GM23338 (cell line): Measurements from ENCODE around the gene CCDC57. TPM values are rescaled to one million over a fixed set of nuclear protein-coding genes. Genes with fewer than 3 reads are reported as not detected.

Source experiments
- ATAC-seq: fragments of 200-7000 bp; cut with Tn5 transposase; 3 replicates; pipeline ENCODE4 v1.9.1; 2020
- DNase-seq: peaks from one replicate; pipeline ENCODE4 v3.0.0-alpha.2; 2015; ENCODE audit warnings: low spot score
- H2AFZ ChIP-seq: fragments of 200-600 bp; sonication (generic); 2 replicates; pipeline ENCODE4 v1.8.0; 2016; ENCODE audit warnings: antibody characterized with exemption, mild to moderate bottlenecking, moderate library complexity
- H3F3A ChIP-seq: fragments of 200-600 bp; sonication (generic); replicated peaks from 2 replicates; pipeline ENCODE4 v1.8.0; 2017; ENCODE audit warnings: antibody characterized with exemption, mixed run types, low read depth
- H3K27ac ChIP-seq: fragments of 200-600 bp; sonication (generic); 2 replicates; pipeline ENCODE4 v1.6.1; 2016; ENCODE audit warnings: low read depth
- H3K27me3 ChIP-seq: fragments of 200-600 bp; sonication (generic); 2 replicates; pipeline ENCODE4 v1.8.0; 2016; ENCODE audit warnings: mild to moderate bottlenecking, mixed run types, moderate library complexity; ENCODE audit not compliant: insufficient read depth
- H3K36me3 ChIP-seq: fragments of 200-600 bp; sonication (generic); 2 replicates; pipeline ENCODE4 v1.8.0; 2016; ENCODE audit warnings: mild to moderate bottlenecking; ENCODE audit not compliant: insufficient read depth
- H3K4me1 ChIP-seq: fragments of 200-600 bp; sonication (generic); 2 replicates; pipeline ENCODE4 v1.8.0; 2016; ENCODE audit warnings: mild to moderate bottlenecking, moderate library complexity; ENCODE audit not compliant: insufficient read depth
- H3K4me2 ChIP-seq: fragments of 200-600 bp; sonication (generic); 2 replicates; pipeline ENCODE4 v1.7.1; 2017; ENCODE audit warnings: mixed run types
- H3K4me3 ChIP-seq: fragments of 200-600 bp; sonication (generic); 2 replicates; pipeline ENCODE4 v1.6.1; 2016; ENCODE audit warnings: mixed run types
- H3K79me2 ChIP-seq: fragments of 200-600 bp; sonication (generic); replicated peaks from 2 replicates; pipeline ENCODE4 v1.8.0; 2017; ENCODE audit warnings: mild to moderate bottlenecking; ENCODE audit not compliant: insufficient read depth
- H3K9me2 ChIP-seq: fragments of 200-600 bp; sonication (generic); 2 replicates; pipeline ENCODE4 v1.8.0; 2017; ENCODE audit not compliant: insufficient read depth
- H4K20me1 ChIP-seq: fragments of 200-600 bp; sonication (generic); replicated peaks from 2 replicates; pipeline ENCODE4 v1.8.0; 2017; ENCODE audit warnings: mild to moderate bottlenecking; ENCODE audit not compliant: insufficient read depth
- H3K27ac Mint-ChIP-seq: 2 replicates; pipeline ENCODE4 v1.8.0; 2020; ENCODE audit warnings: inconsistent platforms, mild to moderate bottlenecking, moderate library complexity, mixed read lengths
- H3K27me3 Mint-ChIP-seq: 3 replicates; pipeline ENCODE4 v1.8.0; 2022; ENCODE audit warnings: low read depth, mild to moderate bottlenecking, moderate library complexity, mixed read lengths, inconsistent platforms; ENCODE audit not compliant: insufficient read depth, poor library complexity
- H3K36me3 Mint-ChIP-seq: 3 replicates; pipeline ENCODE4 v1.8.0; 2021; ENCODE audit warnings: low read depth, mild to moderate bottlenecking, inconsistent platforms, moderate library complexity, mixed read lengths
- H3K4me1 Mint-ChIP-seq: 3 replicates; pipeline ENCODE4 v1.8.0; 2020; ENCODE audit warnings: mild to moderate bottlenecking, inconsistent platforms, mixed read lengths
- H3K4me3 Mint-ChIP-seq: 3 replicates; pipeline ENCODE4 v1.8.0; 2021; ENCODE audit warnings: moderate library complexity, mild to moderate bottlenecking, inconsistent platforms, mixed read lengths
- H3K9me3 Mint-ChIP-seq: 3 replicates; pipeline ENCODE4 v1.8.0; 2020; ENCODE audit warnings: moderate library complexity, mild to moderate bottlenecking, inconsistent platforms, mixed read lengths
- CREB1 ChIP-seq: fragments of 250-450 bp; sonication (Bioruptor Pico); IDR thresholded peaks from 2 replicates; pipeline ENCODE4 v1.5.0; 2020; ENCODE audit warnings: low read depth, mild to moderate bottlenecking, moderate library complexity
- CTCF ChIP-seq, 2 experiments: fragments of 200-600 bp in 1 of 2; sonication (generic) in 1 of 2; conservative IDR thresholded peaks; 2 replicates each; pipeline versions ENCODE4 v1.5.1 to v1.6.1; 2016 to 2017; ENCODE audit warnings: antibody characterized with exemption in 2 of 2, low read depth in 2 of 2, mild to moderate bottlenecking in 2 of 2, moderate library complexity in 1 of 2
- ETS1 ChIP-seq: IDR thresholded peaks from 2 replicates; pipeline ENCODE4 v1.6.1; 2016; ENCODE audit warnings: antibody characterized with exemption
- EZH2 ChIP-seq: fragments of 200-600 bp; sonication (generic); IDR thresholded peaks from one replicate; pipeline ENCODE4 v1.8.0; 2017; ENCODE audit warnings: antibody characterized with exemption, mild to moderate bottlenecking, low read depth; ENCODE audit not compliant: unreplicated experiment
- EZH2phosphoT487 ChIP-seq: fragments of 200-600 bp; sonication (generic); IDR thresholded peaks from one replicate; pipeline ENCODE4 v1.8.1; 2018; ENCODE audit warnings: antibody characterized with exemption; ENCODE audit not compliant: unreplicated experiment
- JUNB ChIP-seq: IDR thresholded peaks from one replicate; pipeline ENCODE4 v1.6.1; 2016; ENCODE audit warnings: antibody characterized with exemption; ENCODE audit not compliant: unreplicated experiment
- NANOG ChIP-seq: IDR thresholded peaks from 2 replicates; pipeline ENCODE4 v1.6.1; 2016; ENCODE audit warnings: antibody characterized with exemption, borderline replicate concordance
- POLR2AphosphoS5 ChIP-seq: IDR thresholded peaks from 2 replicates; pipeline ENCODE4 v1.6.1; 2016; ENCODE audit warnings: antibody characterized with exemption, low read depth
- REST ChIP-seq: IDR thresholded peaks from one replicate; pipeline ENCODE4 v1.6.1; 2018; ENCODE audit warnings: antibody characterized with exemption; ENCODE audit not compliant: unreplicated experiment
- STAT1 ChIP-seq: IDR thresholded peaks from one replicate; pipeline ENCODE4 v1.6.1; 2016; ENCODE audit warnings: antibody characterized with exemption; ENCODE audit not compliant: unreplicated experiment
- ZNF114 ChIP-seq: fragments of 250-450 bp; sonication (Bioruptor Pico); IDR thresholded peaks from 2 replicates; pipeline ENCODE4 v1.5.0; 2020; ENCODE audit warnings: mild to moderate bottlenecking, moderate library complexity
- ZNF331 ChIP-seq: fragments of 250-450 bp; sonication (Bioruptor Pico); IDR thresholded peaks from 2 replicates; pipeline ENCODE4 v1.5.0; 2020; ENCODE audit warnings: low read depth, mild to moderate bottlenecking, moderate library complexity
- ZNF462 ChIP-seq: fragments of 250-450 bp; sonication (Bioruptor Pico); IDR thresholded peaks from 2 replicates; pipeline ENCODE4 v1.5.0; 2020; ENCODE audit warnings: mild to moderate bottlenecking, moderate library complexity
- polyA plus RNA-seq: library from polyadenylated mRNA; unstranded; fragments of >200 nt; fragmentation: Nextera tagmentation; extraction: Ambion mirVana; gene quantifications from 2 replicates; pipeline ENCODE4 v1.2.1, GENCODE V29; 2016
- total RNA-seq: library from RNA; depleted of rRNA; stranded (reverse); fragments of >200 nt; shearing (Covaris generic); gene quantifications from 2 replicates; pipeline ENCODE4 v1.2.3, GENCODE V29; 2014

Gene CCDC57
- total and polyA plus RNA-seq, 2 experiments from 2014 or later, result 7.0 to 16.3 TPM

- Histone ChIP-seq H2AFZ (no peak within 1 kb of the TSS), H3K27ac (peak within 1 kb of the TSS; percentile 81; the same call in 1 of the 2 replicates), H3K9me2 (no peaks in the 10 kb centered on the region), H3K36me3 (0 out of 2 replicates have a peak, but pooled peaks cover 5% of the 10 kb centered on the region), H3F3A (0 out of 2 replicates have a peak, but pooled peaks cover 19% of the 10 kb centered on the region), H3K4me1 (peaks cover 32% of the 10 kb centered on the region), H3K4me3 (peak within 1 kb of the TSS; percentile 88), H4K20me1 (peaks cover 26% of the 10 kb centered on the region), H3K27me3 (no peaks in the 10 kb centered on the region), H3K79me2 (peaks cover 50% of the 10 kb centered on the region), H3K4me2 (peak within 1 kb of the TSS; percentile 91)
- peak; percentile 51 for ATAC-seq
- DNase-seq, result peak; percentile 97
- Mint-ChIP-seq H3K36me3 (peaks cover 27% of the 10 kb centered on the region; the same call in 2 of the 3 replicates), H3K27ac (no peak within 1 kb of the TSS), H3K4me3 (peak within 1 kb of the TSS; percentile 73), H3K9me3 (no peaks in the 10 kb centered on the region), H3K27me3 (peaks cover 19% of the 10 kb centered on the region), H3K4me1 (peaks cover 23% of the 10 kb centered on the region)
- no peak for TF ChIP-seq NANOG
- TF ChIP-seq ZNF462 (CRISPR knock-in tag), result no peak
- TF ChIP-seq ETS1, result no peak
- no peak for TF ChIP-seq EZH2phosphoT487
- no peak for TF ChIP-seq ZNF331
- no peak for TF ChIP-seq ZNF114 (CRISPR knock-in tag)
- TF ChIP-seq EZH2, result no peak
- TF ChIP-seq POLR2AphosphoS5, result peak; percentile 59
- TF ChIP-seq JUNB, result no peak
- no peak for TF ChIP-seq STAT1
- TF ChIP-seq REST, result no peak
- TF ChIP-seq CTCF (conservative IDR thresholded peaks at IDR 0.05; ENCODE audit: low read depth in 2 of 2), result peak in 1 of 2 experiments; percentile 51; a peak in 2 of 4 replicates
- peak; percentile 69 for TF ChIP-seq CREB1 (CRISPR knock-in tag)
Measured at GRCh38 chr17:82098169-82098938, 114.3 kb downstream of the CCDC57 start, which contains the start of gene FASN. TSS of gene FASN (minus strand) at chr17:82098236. CDS start at chr17:82096445, 1,791 bp downstream.
